Lower lobe of right lung (tissue), 2 donors: ENCODE data around the gene LIMCH1. TPM values are rescaled to one million over a fixed set of nuclear protein-coding genes. Genes with fewer than 3 reads are reported as not detected.

Experiments
- ATAC-seq, 2 donors: fragments of 200-7000 bp; cut with Tn5 transposase; one replicate each; pipeline ENCODE4 v1.9.1; 2020 to 2022; ENCODE audit warnings: mild to moderate bottlenecking in 2 of 2, moderate library complexity in 2 of 2
- DNase-seq: peaks from one replicate; pipeline ENCODE4 v3.0.0-alpha.2; 2020
- H3K27ac ChIP-seq: fragments of 200-600 bp; one replicate; pipeline ENCODE4 v1.8.0; 2022
- H3K27me3 ChIP-seq: fragments of 200-600 bp; one replicate; pipeline ENCODE4 v1.8.0; 2022; ENCODE audit warnings: low read depth
- H3K36me3 ChIP-seq: fragments of 200-600 bp; one replicate; pipeline ENCODE4 v1.8.0; 2022; ENCODE audit warnings: mild to moderate bottlenecking
- H3K4me1 ChIP-seq: fragments of 200-600 bp; one replicate; pipeline ENCODE4 v1.8.0; 2022
- H3K4me3 ChIP-seq: fragments of 200-600 bp; one replicate; pipeline ENCODE4 v1.8.0; 2022; ENCODE audit warnings: mild to moderate bottlenecking
- H3K9me3 ChIP-seq: fragments of 200-600 bp; one replicate; pipeline ENCODE4 v1.8.0; 2022
- intact Hi-C: fragments of 100-400 bp; cut with DNase I; formaldehyde crosslinking; loops from one replicate; pipeline ENCODE4 v1.11.0; 2022
- total RNA-seq: library from RNA; stranded (reverse); fragmentation: NEBNext Ultra II Directional; extraction: Animal tissue kit (Norgen Biotek cat#: 25700); gene quantifications from one replicate; pipeline ENCODE4 v1.2.1, GENCODE V29; 2021
- TF ChIP-seq, protein P1 (sequence below): fragments of 200-600 bp; IDR thresholded peaks from one replicate; pipeline ENCODE4 v1.8.0; 2022; ENCODE audit warnings: antibody characterized with exemption, mild to moderate bottlenecking
- donor health status: DM: no; HTN: yes; CAD: no; lungs with severe emphysema.

Gene LIMCH1
- total RNA-seq, 1 donor from 2014 or later = 267 TPM

DNA sequence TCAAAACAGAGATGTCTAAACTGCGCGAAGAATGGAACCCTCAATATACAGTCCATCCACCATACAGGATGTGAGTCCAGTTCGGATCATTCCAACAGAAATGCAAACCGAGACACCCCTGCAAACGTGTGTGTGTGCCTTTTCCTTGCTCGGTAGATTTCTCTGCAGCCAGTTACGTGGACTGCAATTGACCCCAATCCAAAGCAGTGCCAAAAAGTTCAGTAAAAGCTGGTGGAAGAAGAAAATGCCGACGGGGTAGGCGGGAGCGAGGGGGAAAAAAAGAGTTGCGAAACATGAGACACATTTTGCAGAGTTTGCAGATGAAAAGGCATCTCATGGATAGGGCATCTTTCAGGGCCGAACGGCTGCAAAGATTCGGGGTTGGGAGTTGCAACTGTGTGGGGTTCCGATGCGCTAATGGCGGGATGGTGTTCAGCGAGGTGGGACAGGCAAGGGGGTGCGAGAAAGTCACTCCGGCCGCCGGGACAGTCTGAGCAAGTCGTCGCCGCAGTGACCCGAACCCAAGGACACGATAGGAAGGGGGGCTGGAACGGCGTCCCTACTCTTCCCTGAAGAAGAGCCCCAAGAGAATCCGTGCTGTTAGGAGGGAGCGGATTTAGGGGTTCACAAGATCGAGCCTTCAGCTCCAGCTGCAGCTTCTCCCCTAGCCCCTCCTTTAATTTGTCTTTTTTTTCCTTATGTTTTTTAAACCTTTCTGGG is 206.8 kb downstream of the LIMCH1 start:
- no peaks in the 10 kb centered on the region for H3K36me3 ChIP-seq
- no peaks in the 10 kb centered on the region for H3K9me3 ChIP-seq
- ATAC-seq (no peak), DNase-seq (no peak)
- H3K4me1 ChIP-seq = no peaks in the 10 kb centered on the region
- H3K27ac ChIP-seq = no peak overlapping the region
- H3K4me3 ChIP-seq = no peak overlapping the region
- peaks cover 76% of the 10 kb centered on the region for H3K27me3 ChIP-seq
- TF ChIP-seq, protein P1, sequence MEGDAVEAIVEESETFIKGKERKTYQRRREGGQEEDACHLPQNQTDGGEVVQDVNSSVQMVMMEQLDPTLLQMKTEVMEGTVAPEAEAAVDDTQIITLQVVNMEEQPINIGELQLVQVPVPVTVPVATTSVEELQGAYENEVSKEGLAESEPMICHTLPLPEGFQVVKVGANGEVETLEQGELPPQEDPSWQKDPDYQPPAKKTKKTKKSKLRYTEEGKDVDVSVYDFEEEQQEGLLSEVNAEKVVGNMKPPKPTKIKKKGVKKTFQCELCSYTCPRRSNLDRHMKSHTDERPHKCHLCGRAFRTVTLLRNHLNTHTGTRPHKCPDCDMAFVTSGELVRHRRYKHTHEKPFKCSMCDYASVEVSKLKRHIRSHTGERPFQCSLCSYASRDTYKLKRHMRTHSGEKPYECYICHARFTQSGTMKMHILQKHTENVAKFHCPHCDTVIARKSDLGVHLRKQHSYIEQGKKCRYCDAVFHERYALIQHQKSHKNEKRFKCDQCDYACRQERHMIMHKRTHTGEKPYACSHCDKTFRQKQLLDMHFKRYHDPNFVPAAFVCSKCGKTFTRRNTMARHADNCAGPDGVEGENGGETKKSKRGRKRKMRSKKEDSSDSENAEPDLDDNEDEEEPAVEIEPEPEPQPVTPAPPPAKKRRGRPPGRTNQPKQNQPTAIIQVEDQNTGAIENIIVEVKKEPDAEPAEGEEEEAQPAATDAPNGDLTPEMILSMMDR = no peak
- intact Hi-C loops = no loop called here

DNA sequence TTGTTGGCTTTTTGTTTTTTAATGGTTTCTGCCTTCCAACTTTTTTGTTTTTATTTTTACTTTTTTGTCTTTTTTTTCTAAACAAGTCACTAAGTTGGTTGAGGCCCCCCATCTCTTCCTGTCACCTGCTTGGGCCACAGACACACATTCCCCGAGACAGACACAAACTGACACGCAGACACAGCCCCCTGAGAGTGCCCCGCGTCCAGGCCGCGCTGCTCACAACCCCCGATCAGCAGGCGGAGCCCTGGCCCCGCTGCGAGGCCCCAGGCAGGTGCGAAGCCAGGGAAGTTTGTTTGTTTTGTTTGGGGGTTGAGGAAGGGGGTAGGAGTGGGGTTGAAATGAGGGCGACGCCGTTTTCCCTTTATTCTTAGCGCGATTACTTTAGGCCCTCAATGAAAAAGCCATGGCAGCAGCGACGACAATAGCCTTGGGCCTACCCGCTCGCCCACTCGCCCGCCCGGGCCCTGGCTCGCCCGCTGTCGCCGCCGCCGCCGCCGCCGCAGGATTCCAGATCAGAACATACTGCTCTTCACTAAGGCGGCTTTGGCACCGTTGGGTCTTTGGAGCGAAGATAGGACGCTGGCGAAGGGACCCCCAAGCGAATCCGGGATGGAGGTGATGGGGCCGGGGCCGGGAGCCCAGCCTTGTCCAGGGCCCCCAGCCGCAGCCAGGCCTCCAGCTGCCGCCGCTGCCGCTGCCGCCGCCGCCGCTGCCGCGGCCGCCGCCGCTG is 207.5 kb downstream of the LIMCH1 start:
- DNase-seq (no peak), ATAC-seq (no peak)
- no peaks in the 10 kb centered on the region for H3K4me1 ChIP-seq
- intact Hi-C loops = no loop called here
- H3K27ac ChIP-seq = no peak overlapping the region
- no peak overlapping the region for H3K4me3 ChIP-seq
- TF ChIP-seq, protein P1 = no peak
- H3K36me3 ChIP-seq = no peaks in the 10 kb centered on the region
- H3K27me3 ChIP-seq = peaks cover 79% of the 10 kb centered on the region
- no peaks in the 10 kb centered on the region for H3K9me3 ChIP-seq

DNA sequence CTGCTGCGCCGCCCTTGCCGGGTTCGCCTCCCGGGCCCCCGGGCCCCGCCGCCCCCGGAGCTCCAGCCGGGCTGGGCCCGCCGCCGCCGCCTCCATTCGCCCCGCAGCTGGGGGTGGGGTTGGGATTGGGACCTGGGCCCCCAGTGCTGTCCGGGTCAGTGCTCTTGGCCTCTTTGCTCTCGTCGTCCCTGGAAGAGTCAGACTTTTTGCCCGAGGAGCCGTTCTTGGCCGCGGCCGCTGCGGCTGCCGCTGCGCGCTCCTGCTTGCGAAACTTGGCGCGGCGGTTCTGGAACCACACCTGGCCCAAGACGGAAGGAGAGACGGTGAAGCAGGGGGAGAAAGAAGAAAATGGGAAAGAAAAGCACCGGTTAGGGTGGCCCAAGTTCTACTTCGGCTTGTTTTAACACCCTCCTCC is 208.1 kb downstream of the LIMCH1 start:
- no peaks in the 10 kb centered on the region for H3K9me3 ChIP-seq
- H3K4me1 ChIP-seq = no peaks in the 10 kb centered on the region
- H3K36me3 ChIP-seq = no peaks in the 10 kb centered on the region
- intact Hi-C loops = no loop called here
- TF ChIP-seq, protein P1 = no peak
- no peak overlapping the region for H3K4me3 ChIP-seq
- DNase-seq (no peak), ATAC-seq (no peak)
- no peak overlapping the region for H3K27ac ChIP-seq
- peaks cover 85% of the 10 kb centered on the region for H3K27me3 ChIP-seq

DNA sequence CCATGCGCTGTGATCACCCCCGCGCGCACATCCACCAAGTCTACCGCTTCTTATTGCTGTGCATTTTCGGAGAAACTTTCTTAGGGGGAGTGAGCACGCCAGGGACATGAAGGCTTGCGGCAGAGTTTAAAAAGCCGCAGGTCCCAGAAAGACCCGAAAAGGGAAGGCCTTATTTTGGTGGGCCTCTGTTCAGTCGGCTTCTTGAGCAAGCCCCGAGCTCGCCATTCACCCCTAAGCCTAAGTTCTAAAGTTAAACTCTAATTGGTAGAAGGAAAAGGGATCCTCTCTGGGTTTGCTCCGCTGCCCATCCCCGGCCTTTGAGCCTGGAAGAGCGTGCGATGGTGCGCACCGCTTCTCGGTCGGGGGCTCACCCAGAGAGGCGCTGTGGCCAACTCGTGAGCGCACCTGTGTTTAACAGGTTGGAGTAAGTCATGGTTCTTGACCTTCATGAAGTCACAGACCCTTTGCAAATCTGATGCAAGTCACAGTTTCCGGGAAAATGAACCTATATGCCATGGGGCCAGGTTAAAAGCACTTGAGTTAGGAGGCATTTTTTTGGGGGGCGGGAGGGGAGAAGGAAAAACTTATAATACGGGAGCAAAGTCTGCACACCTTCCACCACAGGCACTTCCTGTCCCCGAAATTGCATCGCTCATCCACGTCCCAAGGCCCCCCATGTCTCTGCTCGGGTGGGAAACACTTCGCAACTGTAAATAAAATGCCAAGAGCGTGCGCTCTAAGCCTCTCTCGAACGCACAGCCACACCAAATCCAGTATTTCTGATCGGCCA is 208.7 kb downstream of the LIMCH1 start:
- peaks cover 91% of the 10 kb centered on the region for H3K27me3 ChIP-seq
- no peaks in the 10 kb centered on the region for H3K4me1 ChIP-seq
- TF ChIP-seq, protein P1 = no peak
- ATAC-seq (no peak), DNase-seq (no peak)
- intact Hi-C loops = no loop called here
- H3K4me3 ChIP-seq = no peak overlapping the region
- no peaks in the 10 kb centered on the region for H3K36me3 ChIP-seq
- H3K27ac ChIP-seq = no peak overlapping the region
- no peaks in the 10 kb centered on the region for H3K9me3 ChIP-seq

DNA sequence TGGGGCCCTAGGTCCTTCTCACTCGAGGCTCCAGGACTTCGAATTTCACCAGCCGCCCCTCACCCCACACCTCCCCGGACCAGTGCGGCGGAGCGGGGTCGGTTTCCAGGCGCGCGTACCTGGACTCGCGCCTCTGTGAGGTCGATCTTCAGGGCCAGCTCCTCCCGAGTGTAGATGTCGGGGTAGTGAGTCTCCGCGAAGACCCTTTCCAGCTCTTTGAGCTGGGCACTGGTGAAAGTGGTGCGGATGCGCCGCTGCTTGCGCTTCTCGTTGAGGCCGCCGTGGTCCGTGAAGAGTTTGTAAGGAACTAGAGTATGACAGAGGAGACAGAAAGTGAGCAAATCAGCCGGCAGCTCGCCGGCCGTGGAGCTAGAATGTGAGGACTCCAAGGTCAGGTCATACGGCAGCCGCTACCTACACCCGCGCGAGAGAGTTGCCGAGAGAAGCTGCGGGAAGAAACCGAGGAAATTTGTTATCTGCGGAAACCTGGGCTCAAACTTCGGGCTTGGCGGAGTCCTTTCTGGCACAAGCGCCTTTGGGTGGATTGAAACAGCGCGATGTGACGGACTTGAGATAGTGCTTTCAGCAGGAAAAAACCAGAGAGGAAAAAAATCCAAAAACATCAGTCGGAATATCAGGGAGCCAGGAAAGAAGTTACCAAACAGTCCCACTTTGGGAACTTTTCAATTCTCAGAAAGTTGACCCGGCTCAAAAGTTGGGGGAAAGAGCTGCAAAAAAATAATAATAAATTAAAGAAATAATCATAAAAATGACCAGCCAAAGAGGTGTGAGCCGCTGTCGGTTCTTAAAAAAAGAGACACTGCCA is 209.5 kb downstream of the LIMCH1 start:
- H3K9me3 ChIP-seq = no peaks in the 10 kb centered on the region
- H3K4me1 ChIP-seq = no peaks in the 10 kb centered on the region
- no peak overlapping the region for H3K27ac ChIP-seq
- no peak for DNase-seq
- intact Hi-C loops = no loop called here
- H3K4me3 ChIP-seq = no peak overlapping the region
- TF ChIP-seq, protein P1 = no peak
- no peaks in the 10 kb centered on the region for H3K36me3 ChIP-seq
- ATAC-seq = no peak
- peaks cover 99% of the 10 kb centered on the region for H3K27me3 ChIP-seq
